Tibial artery (tissue), 4 donors: ENCODE results near the gene PCDHGC5.

Experiments used
- DNase-seq, 2 donors: peaks; one replicate each; pipeline ENCODE4 v3.0.0-alpha.2; 2019
- H3K27ac ChIP-seq, 2 donors: fragments of 200-600 bp; sonication (generic) in 1 of 2; 1 replicate in 1 of 2; 2 replicates in 1 of 2; pipeline ENCODE4 v1.5.1; 2018 to 2019; ENCODE audit warnings: mild to moderate bottlenecking in 1 of 2
- H3K27me3 ChIP-seq, 2 donors: fragments of 200-600 bp; sonication (generic) in 1 of 2; one replicate each; pipeline versions ENCODE4 v1.5.1 to v1.6.0; 2016 to 2019
- H3K36me3 ChIP-seq, 3 donors: fragments of 200-600 bp; sonication (generic) in 2 of 3; one replicate each; pipeline ENCODE4 v1.5.1; 2016 to 2019; ENCODE audit warnings: mild to moderate bottlenecking in 2 of 3
- H3K4me1 ChIP-seq, 4 donors: fragments of 200-600 bp; sonication (generic) in 2 of 4; 1 replicate in 3 of 4; 2 replicates in 1 of 4; pipeline ENCODE4 v1.5.1; 2016 to 2019
- H3K4me3 ChIP-seq, 2 donors: fragments of 200-600 bp; sonication (generic) in 1 of 2; 1 replicate in 1 of 2; 2 replicates in 1 of 2; pipeline ENCODE4 v1.5.1; 2018 to 2019; ENCODE audit warnings: mild to moderate bottlenecking in 2 of 2
- H3K9me3 ChIP-seq, 3 donors: fragments of 200-600 bp; sonication (generic) in 1 of 3; one replicate each; pipeline ENCODE4 v1.5.1; 2016 to 2019
- CTCF ChIP-seq, 2 experiments: fragments of 200-600 bp in 1 of 2; fragments of 450-650 bp in 1 of 2; IDR thresholded peaks; one replicate each; pipeline ENCODE4 v1.5.1; 2017 to 2019; ENCODE audit warnings: antibody characterized with exemption in 2 of 2, mild to moderate bottlenecking in 1 of 2, moderate library complexity in 1 of 2
- intact Hi-C: fragments of 100-400 bp; cut with DNase I; formaldehyde crosslinking; loops from one replicate; pipeline ENCODE4 v1.15.0; 2023; ENCODE audit warnings: low total_unique reads

The PCDHGC5 gene

GRCh38 chr5:141529002-141529401 is 40.1 kb downstream of the PCDHGC5 start:
- Histone ChIP-seq H3K27ac (peak overlapping the region; percentile 49 to 71), H3K9me3 (no peaks in the 10 kb centered on the region), H3K27me3 (no peaks in the 10 kb centered on the region), H3K4me1 (peaks cover 0 to 34% (median 7%) of the 10 kb centered on the region in 4 donors), H3K36me3 (peaks cover 32 to 54% (median 49%) of the 10 kb centered on the region in 3 donors), H3K4me3 (no peak overlapping the region)
- DNase-seq, result peak in 1 of 2 donors; percentile 49
- no peak for TF ChIP-seq CTCF (IDR thresholded peaks at IDR 0.05)
- intact Hi-C loops, result no loop called here

GRCh38 chr5:141529873-141530272 is 41.0 kb downstream of the PCDHGC5 start:
- Histone ChIP-seq H3K4me1 (peaks cover 0 to 26% (median 3%) of the 10 kb centered on the region in 4 donors), H3K27ac (peak overlapping the region; percentile 49 to 71), H3K36me3 (peaks cover 32 to 59% (median 57%) of the 10 kb centered on the region in 3 donors), H3K9me3 (no peaks in the 10 kb centered on the region), H3K4me3 (no peak overlapping the region), H3K27me3 (no peaks in the 10 kb centered on the region)
- no peak for TF ChIP-seq CTCF (IDR thresholded peaks at IDR 0.05)
- DNase-seq, result no peak
- intact Hi-C loops, result no loop called here

- peaks cover 23 to 50% (median 45%) of the 10 kb centered on the region in 3 donors for H3K36me3 ChIP-seq
Measured at GRCh38 chr5:141532726-141533125, 43.8 kb downstream of the PCDHGC5 start.

GRCh38 chr5:141533897-141534296 is 45.0 kb downstream of the PCDHGC5 start:
- no peaks in the 10 kb centered on the region for H3K9me3 ChIP-seq
- H3K4me3 ChIP-seq, result no peak overlapping the region
- H3K4me1 ChIP-seq, result peaks cover 0 to 10% (median 0%) of the 10 kb centered on the region in 4 donors
- H3K27me3 ChIP-seq, result no peaks in the 10 kb centered on the region
- intact Hi-C loops, result no loop called here
- no peak for TF ChIP-seq CTCF (IDR thresholded peaks at IDR 0.05)
- no peak for DNase-seq
- peaks cover 19 to 39% (median 34%) of the 10 kb centered on the region in 3 donors for H3K36me3 ChIP-seq
- H3K27ac ChIP-seq, result no peak overlapping the region

More at GRCh38 chr5:141532726-141533125, 43.8 kb downstream of the PCDHGC5 start:
- no peak for DNase-seq
- Histone ChIP-seq H3K27ac (no peak overlapping the region), H3K4me1 (peaks cover 0 to 20% (median 0%) of the 10 kb centered on the region in 4 donors), H3K4me3 (no peak overlapping the region), H3K27me3 (no peaks in the 10 kb centered on the region), H3K9me3 (no peaks in the 10 kb centered on the region)
- TF ChIP-seq CTCF (IDR thresholded peaks at IDR 0.05), result no peak
- intact Hi-C loops, result no loop called here

- no peak overlapping the region for H3K27ac ChIP-seq
- no peak overlapping the region for H3K4me3 ChIP-seq
- intact Hi-C loops, result no loop called here
- H3K9me3 ChIP-seq, result no peaks in the 10 kb centered on the region
- TF ChIP-seq CTCF (IDR thresholded peaks at IDR 0.05), result no peak
- H3K36me3 ChIP-seq, result peaks cover 11 to 34% (median 34%) of the 10 kb centered on the region in 3 donors
- H3K4me1 ChIP-seq, result peaks cover 0 to 3% (median 0%) of the 10 kb centered on the region in 4 donors
- H3K27me3 ChIP-seq, result no peaks in the 10 kb centered on the region
- DNase-seq, result no peak
Measured at GRCh38 chr5:141534492-141535213, 45.8 kb downstream of the PCDHGC5 start.
